Measurements from ENCODE around the gene TTYH2.

The TTYH2 gene

GRCh38 chr17:74271901-74272561 lies 58.7 kb downstream of the TTYH2 start:
- in situ Hi-C loops (cut with HindIII; ENCODE audit: low sequenced_read_pairs), result no loop called here
- DNase-seq (ENCODE audit: low read depth, low spot score), result no peak
- no peak overlapping the region for H3K4me3 ChIP-seq (ENCODE audit: low read depth, low read length)
- no peak for TF ChIP-seq CTCF (IDR thresholded peaks at IDR 0.05; ENCODE audit: low read depth, low read length)

- no peak overlapping the region for H3K4me3 ChIP-seq (ENCODE audit: low read depth, low read length)
- in situ Hi-C loops (cut with HindIII; ENCODE audit: low sequenced_read_pairs), result no loop called here
- DNase-seq (ENCODE audit: low read depth, low spot score), result no peak
- no peak for TF ChIP-seq CTCF (IDR thresholded peaks at IDR 0.05; ENCODE audit: low read depth, low read length)
These were observed 59.4 kb downstream of the TTYH2 start for GRCh38 chr17:74272731-74273201.

GRCh38 chr17:74274060-74274708 lies 60.8 kb downstream of the TTYH2 start, which contains the start of gene DNAI2:
DNAI2 (plus strand) TSS chr17:74274234; CDS start chr17:74281818, 7,584 bp downstream.
- no peak for DNase-seq (ENCODE audit: low read depth, low spot score)
- no peak for TF ChIP-seq CTCF (IDR thresholded peaks at IDR 0.05; ENCODE audit: low read depth, low read length)
- H3K4me3 ChIP-seq (ENCODE audit: low read depth, low read length), result no peak within 1 kb of the TSS
- in situ Hi-C loops (cut with HindIII; ENCODE audit: low sequenced_read_pairs), result no loop called here

GRCh38 chr17:74274709-74275340 lies 61.5 kb downstream of the TTYH2 start:
- DNase-seq (ENCODE audit: low read depth, low spot score), result no peak
- H3K4me3 ChIP-seq (ENCODE audit: low read depth, low read length), result no peak overlapping the region
- TF ChIP-seq CTCF (IDR thresholded peaks at IDR 0.05; ENCODE audit: low read depth, low read length), result no peak
- in situ Hi-C loops (cut with HindIII; ENCODE audit: low sequenced_read_pairs), result no loop called here

GRCh38 chr17:74276051-74276476 lies 62.7 kb downstream of the TTYH2 start:
- in situ Hi-C loops (cut with HindIII; ENCODE audit: low sequenced_read_pairs), result no loop called here
- no peak for TF ChIP-seq CTCF (IDR thresholded peaks at IDR 0.05; ENCODE audit: low read depth, low read length)
- H3K4me3 ChIP-seq (ENCODE audit: low read depth, low read length), result no peak overlapping the region
- no peak for DNase-seq (ENCODE audit: low read depth, low spot score)

GRCh38 chr17:74276541-74277009 lies 63.2 kb downstream of the TTYH2 start:
- no peak for DNase-seq (ENCODE audit: low read depth, low spot score)
- no peak overlapping the region for H3K4me3 ChIP-seq (ENCODE audit: low read depth, low read length)
- TF ChIP-seq CTCF (IDR thresholded peaks at IDR 0.05; ENCODE audit: low read depth, low read length), result no peak
- in situ Hi-C loops (cut with HindIII; ENCODE audit: low sequenced_read_pairs), result no loop called here

All from astrocyte of the spinal cord (primary cell).